VCaP (cell line): Measurements from ENCODE around the gene CPN2.

Experiments used
- H3K27ac ChIP-seq: fragments of 450-650 bp; 2 replicates; pipeline ENCODE4 v1.5.1; 2017
- TF ChIP-seq, protein P1 (sequence below): fragments of 450-650 bp; conservative IDR thresholded peaks from 2 replicates; pipeline ENCODE4 v1.5.1; 2017; ENCODE audit warnings: mild to moderate bottlenecking, moderate library complexity

CPN2 gene

DNA sequence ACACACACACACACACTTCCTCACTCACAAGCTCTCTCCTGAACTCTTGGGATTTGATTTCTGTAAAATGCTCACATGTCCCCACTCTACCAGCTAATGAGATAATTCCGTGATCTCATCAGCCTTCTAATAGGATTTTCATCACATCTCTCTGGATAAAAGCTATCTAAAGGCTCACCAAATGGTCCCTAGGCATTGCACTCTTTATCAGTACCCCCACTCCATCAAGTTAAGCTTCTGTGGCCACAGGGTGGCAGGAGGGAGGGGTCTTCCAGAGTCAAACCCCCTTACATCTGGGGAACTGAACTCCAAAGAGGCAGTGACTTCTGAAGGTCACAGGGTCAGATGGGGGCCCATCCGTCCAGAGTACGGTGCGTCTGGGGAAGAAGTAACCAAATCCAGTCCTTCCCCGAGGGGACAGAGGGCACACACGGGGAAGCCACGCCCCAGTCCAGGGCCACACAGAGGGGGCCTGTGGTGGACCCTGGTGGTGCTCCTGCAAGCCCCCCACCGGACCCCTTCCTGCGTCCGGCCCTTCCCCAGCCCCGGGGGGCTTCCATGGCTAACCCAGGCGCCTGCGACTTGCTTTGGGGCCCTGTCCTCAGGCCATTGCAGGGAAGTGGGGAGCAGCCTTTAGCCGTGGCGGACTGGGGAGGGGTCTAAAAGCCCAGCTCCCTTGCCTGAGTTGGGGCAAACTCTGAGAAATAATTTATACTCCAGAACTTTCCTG, 25.5 kb downstream of the CPN2 start:
- TF ChIP-seq, protein P1, sequence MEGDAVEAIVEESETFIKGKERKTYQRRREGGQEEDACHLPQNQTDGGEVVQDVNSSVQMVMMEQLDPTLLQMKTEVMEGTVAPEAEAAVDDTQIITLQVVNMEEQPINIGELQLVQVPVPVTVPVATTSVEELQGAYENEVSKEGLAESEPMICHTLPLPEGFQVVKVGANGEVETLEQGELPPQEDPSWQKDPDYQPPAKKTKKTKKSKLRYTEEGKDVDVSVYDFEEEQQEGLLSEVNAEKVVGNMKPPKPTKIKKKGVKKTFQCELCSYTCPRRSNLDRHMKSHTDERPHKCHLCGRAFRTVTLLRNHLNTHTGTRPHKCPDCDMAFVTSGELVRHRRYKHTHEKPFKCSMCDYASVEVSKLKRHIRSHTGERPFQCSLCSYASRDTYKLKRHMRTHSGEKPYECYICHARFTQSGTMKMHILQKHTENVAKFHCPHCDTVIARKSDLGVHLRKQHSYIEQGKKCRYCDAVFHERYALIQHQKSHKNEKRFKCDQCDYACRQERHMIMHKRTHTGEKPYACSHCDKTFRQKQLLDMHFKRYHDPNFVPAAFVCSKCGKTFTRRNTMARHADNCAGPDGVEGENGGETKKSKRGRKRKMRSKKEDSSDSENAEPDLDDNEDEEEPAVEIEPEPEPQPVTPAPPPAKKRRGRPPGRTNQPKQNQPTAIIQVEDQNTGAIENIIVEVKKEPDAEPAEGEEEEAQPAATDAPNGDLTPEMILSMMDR: no peak
- H3K27ac ChIP-seq: no peak overlapping the region

DNA sequence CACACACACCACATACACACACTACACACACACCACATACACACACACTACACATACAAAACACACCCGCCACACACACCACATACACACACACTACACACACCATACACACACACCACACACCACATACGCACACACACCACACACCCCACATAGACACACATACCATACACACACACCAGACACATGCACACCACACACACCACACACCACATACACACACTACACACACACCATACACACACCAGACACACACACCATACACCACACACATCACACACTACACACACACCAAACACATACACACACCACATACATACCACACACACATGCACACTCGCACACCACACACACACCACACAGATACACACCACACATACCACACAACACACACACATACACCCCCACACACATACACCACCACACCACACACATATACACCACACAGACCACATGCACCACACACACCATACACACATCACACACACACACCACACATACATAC, 26.3 kb downstream of the CPN2 start:
- no peak overlapping the region for H3K27ac ChIP-seq
- TF ChIP-seq, protein P1: no peak

- H3K27ac ChIP-seq: peak overlapping the region; percentile 71
- TF ChIP-seq, protein P1: no peak
These were observed 27.1 kb downstream of the CPN2 start for GRCh38 chr3:194323785-194324735.

- H3K27ac ChIP-seq: no peak overlapping the region
- TF ChIP-seq, protein P1: no peak
These were observed 28.4 kb downstream of the CPN2 start for GRCh38 chr3:194322678-194323211.

GRCh38 chr3:194321693-194322640, 29.2 kb downstream of the CPN2 start:
- no peak overlapping the region for H3K27ac ChIP-seq
- TF ChIP-seq, protein P1: no peak

- TF ChIP-seq, protein P1: no peak
- H3K27ac ChIP-seq: no peak overlapping the region
These were observed 30.3 kb downstream of the CPN2 start for GRCh38 chr3:194320744-194321243.
